DMS114 treated with DMSO at 0.1 percent for 48 hours (cell line): ENCODE data around the gene PPP4R3C.
"Not testable (repeated sequence)": the region's sequence is repeated elsewhere in the genome, so short reads cannot be mapped to it uniquely, and the experiment has no call there.

Experiments
- DNase-seq: peaks from one replicate; lab custom pipeline; 2025; ENCODE audit not compliant: unreplicated experiment; lab: John Stamatoyannopoulos, UW

Gene PPP4R3C

DNA sequence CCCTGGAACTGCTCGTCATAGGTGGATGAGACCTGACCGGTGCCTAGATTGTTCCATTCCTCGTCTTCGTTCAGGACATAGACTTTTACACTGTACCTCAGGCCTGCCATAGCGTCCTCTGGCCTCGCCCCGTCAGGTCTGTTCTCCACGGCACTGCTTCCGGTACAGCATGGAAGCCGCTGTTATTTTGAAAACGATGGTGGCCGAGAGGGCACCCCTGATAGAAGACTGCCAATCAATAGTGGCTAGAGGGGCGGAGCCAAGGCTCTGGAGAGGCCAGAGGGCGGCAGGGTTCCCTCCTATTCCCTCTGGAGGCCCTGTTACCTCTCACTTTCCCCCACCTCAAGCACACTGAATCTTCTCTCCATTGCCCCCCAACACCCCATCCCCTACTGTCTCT lies at the start of gene PPP4R3C:
Gene PPP4R3C, minus strand, starts transcription at position 155 of the 400 bp plus-strand sequence. Its CDS starts 45 bp downstream, at position 110.
- no peak for DNase-seq

DNA sequence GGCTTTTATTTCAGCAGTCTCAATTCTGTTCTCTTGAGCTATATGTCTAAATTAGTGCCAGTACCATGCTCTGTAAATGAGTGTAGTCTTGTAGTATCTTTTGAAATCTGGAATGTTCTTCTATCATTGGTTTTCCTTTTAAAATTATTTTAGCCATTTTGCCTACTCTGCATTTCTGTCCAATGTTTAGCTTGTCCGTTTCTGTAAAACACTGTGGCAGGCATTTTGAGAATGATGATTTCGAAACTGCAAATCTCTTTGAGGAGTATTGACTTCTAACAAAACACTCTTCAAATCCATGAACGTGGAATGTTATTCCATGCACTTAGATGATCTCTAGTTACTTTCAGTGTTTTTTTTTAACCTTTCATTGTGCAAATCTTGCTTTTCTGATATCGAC lies 28.3 kb upstream of the PPP4R3C start:
- DNase-seq = no peak

DNA sequence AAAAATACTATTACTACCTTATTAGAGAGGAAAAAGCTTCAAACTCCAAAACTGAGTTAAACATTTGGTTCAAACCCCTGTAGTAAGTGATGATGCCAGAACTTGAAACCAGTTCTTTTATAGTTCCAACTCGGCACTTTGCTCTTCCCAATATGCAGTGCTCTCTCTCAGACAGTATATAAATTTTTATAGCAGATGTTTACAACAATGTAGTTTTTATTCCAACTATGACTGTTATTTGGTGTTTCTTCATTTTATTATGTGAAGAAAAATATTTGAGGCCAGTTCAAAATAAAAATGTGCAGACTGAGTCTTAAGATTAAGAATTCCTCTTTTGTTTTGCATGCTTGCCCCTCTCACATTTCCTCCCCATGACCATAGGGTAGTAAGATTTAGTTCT lies 2.9 kb upstream of the PPP4R3C start:
- DNase-seq = no peak

GRCh38 chrX:27465036-27465435 lies 1.9 kb upstream of the PPP4R3C start:
- no peak for DNase-seq

DNA sequence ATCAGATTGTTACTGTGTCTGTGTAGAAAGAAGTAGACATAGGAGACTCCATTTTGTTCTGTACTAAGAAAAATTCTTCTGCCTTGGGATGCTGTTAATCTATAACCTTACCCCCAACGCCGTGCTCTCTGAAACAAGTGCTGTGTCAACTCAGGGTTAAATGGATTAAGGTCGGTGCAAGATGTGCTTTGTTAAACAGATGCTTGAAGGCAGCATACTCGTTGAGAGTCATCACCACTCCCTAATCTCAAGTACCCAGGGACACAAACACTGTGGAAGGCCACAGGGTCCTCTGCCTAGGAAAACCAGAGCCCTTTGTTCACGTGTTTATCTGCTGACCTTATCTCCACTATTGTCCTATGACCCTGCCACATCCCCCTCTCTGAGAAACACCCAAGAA lies 4.0 kb downstream of the PPP4R3C start:
- not testable (repeated sequence) for DNase-seq

DNA sequence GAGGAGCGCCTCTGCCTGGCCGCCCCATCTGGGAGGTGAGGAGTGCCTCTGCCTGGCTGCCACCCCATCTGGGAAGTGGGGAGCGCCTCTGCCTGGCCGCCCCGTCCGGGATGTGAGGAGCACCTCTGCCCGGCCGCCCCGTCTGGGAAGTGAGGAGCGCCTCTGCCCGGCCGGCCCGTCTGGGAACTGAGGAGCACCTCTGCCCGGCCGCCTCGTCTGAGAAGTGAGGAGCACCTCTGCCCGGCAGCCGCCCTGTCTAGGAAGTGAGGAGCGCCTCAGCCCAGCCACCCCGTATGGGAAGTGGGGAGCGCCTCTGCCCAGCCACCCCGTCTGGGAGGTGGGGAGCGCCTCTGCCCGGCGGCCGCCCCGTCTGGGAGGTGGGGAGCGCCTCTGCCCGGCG lies 4.6 kb downstream of the PPP4R3C start:
- DNase-seq = not testable (repeated sequence)

GRCh38 chrX:27451324-27451723 lies 11.8 kb downstream of the PPP4R3C start:
- no peak for DNase-seq

GRCh38 chrX:27446423-27446822 lies 16.7 kb downstream of the PPP4R3C start:
- no peak for DNase-seq

DNA sequence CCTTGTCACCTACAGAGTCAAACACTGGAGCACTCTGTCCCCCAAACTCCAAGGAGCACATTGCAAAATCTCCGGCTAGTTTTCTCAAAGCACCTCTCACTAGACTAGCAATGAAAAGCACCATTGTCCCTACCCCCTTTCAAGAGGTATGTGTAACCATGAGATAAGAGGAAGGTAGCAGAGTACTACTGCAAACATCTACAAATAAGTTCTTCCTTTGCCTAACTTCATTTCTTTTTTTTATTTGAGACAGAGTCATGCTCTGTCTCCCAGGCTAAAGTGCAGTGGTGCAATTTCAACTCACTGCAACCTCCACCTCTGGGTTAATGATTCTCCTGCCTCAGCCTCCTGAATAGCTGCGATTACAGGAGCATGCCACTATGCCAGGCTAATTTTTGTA lies 17.7 kb downstream of the PPP4R3C start:
- DNase-seq = no peak

DNA sequence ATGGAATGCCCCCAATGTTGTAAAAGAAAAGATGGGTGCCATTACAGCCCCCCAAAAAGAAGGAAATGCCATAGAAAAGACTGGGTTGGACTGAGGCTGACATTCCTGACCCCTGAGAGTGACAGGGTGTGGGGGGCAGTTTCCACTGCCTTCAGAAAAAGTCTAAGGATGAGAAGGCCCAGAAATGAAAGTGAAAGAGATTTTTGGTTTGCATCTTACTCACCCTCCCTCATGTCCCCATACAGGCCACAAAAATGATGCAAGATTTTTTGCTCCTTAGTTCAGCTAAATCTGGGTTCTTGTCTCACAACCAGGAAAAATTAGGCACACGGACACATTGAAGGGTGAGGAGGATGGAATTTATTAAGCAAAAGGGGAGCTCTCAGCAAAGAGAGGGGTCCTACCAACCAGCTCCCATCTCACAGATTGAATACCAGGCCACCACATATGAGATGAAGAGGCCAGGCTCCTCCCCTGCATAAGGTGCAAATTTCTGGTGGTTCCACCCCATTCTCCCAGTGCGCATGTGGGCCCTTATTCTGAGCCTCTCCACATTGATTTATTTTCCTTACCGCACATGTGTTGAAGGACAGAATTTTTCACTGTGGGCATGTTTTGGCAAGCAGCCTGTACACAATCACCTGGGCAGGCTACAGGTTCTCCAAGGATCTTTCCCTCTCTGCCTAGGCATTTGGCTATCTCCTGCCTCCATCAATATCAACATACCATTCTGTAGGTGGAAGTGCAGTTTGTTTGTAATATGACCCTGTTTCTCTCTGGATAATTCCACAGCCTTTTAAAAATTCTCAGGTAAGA lies 18.8 kb downstream of the PPP4R3C start:
- DNase-seq = no peak

GRCh38 chrX:27442392-27442791 lies 20.7 kb downstream of the PPP4R3C start:
- DNase-seq = not testable (repeated sequence)

- DNase-seq = no peak
These were observed 23.4 kb downstream of the PPP4R3C start for GRCh38 chrX:27439771-27440170.

GRCh38 chrX:27438937-27439336 lies 24.2 kb downstream of the PPP4R3C start:
- DNase-seq = no peak

DNA sequence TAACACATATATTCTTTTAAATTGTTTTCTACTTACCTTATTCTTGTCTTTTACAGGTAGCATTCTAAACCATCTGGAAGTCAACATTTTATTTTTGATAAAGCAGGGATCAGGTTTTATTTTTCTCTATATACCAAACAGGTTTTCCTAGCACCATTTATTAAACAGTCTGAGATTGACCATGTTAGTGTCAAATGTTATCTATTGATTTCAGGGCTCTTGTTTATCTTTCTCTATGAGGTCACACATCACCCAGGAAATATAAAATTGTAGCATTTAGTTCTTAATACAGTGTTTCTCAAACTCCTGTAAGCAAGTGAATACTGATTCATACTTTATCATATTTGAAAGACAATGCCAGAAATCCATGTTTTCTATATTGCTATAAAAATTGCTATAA lies 28.1 kb downstream of the PPP4R3C start:
- DNase-seq = no peak
